Superior temporal gyrus (tissue), 1 donor: ENCODE results near the gene LYPLAL1.
A peak's percentile ranks its signal among the peaks of the same experiment; 100 is the strongest.

ENCODE experiments used
- DNase-seq: peaks from one replicate; pipeline ENCODE4 v3.0.0-alpha.2; 2016; ENCODE audit errors: extremely low spot score

The LYPLAL1 gene

DNA sequence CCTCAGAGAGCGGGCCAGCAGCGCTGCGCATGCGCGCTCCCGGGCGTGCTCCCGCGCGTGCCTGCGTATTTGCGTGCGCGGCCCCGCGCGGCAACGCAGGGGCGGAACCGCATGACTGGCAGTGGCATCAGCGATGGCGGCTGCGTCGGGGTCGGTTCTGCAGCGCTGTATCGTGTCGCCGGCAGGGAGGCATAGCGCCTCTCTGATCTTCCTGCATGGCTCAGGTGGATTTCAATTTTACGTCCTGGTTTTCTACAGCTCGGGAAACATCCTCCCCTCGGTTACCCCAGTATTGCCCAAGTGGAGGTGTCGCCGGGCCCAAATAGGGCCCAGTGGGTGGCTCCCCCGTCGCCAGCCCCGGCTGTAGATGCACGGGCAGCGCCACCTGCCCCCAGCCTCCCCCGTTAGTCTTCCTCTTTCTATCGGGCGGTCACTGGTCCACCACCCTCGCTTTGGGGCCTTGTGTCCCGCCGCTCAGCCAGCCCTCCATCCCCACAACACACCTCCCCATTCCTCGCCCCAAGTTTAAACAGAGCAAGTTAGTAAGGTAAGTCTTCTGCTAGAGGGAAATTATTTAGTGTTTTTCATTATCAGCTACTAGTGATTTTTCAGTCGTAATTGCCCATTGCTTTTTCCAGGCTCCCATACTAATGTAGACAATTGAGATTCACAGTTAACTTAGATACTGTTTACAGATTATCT is at the start of gene LYPLAL1:
Gene LYPLAL1, plus strand, starts transcription at position 121 of the 702 bp plus-strand sequence. Its CDS starts 13 bp downstream, at position 134.
- peak; percentile 90 for DNase-seq

DNA sequence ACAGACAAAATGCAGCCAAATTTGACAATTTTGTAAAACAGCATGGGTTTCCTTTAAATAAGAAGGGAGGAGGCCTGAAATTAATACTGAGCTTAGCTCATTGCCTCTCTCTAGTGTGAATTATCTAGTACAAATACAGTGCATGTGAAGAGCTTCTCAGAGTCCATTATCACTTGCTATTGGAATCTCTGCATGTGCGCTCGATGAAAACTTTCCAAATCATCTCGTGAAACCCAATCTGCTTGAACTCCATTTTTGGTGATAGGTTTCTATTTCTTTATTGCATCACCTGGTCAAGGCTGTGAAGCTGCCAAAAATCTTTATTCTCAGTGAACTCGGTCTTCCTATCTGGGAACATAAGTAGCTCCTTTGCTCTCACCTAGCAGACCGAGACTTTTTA is 49.5 kb upstream of the LYPLAL1 start:
- DNase-seq: no peak

DNA sequence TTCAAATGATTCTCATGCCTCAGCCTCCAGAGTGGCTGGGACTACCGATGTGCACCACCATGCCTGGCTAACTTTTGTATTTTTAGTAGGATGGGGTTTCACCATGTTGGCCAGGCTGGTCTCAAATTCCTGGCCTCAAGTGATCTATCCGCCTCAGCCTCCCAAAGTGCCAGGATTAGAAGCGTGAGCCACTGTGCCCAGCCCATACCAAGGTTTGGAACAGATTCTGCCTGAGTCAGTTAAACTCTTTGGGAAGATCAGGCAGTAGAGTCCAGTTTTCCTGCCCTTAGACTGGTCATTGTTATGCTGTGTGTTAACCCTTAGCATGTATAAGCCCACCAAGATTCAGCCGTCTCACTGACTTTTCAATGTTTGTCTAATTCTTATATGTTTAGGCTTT is 48.3 kb upstream of the LYPLAL1 start:
- DNase-seq: no peak

DNA sequence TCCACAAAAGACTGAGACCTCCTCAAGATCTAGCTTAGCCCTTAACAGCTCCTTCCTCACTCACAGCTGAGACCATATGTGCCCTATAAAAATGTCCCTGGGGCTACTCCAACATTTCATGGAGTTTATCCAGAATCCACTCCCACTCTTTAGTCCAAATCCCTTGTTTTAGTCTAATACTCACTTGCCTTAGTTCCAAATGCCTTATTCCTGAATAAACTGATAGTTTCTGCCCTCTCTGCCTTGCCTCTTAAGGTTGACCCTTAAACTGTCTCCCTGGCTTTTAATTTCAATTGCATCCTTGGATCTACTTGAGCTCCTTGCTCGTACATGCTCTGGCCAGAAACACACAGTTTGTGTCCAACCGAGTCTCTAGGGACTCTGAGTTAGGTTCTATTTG is 47.3 kb upstream of the LYPLAL1 start:
- peak; percentile 32 for DNase-seq

DNA sequence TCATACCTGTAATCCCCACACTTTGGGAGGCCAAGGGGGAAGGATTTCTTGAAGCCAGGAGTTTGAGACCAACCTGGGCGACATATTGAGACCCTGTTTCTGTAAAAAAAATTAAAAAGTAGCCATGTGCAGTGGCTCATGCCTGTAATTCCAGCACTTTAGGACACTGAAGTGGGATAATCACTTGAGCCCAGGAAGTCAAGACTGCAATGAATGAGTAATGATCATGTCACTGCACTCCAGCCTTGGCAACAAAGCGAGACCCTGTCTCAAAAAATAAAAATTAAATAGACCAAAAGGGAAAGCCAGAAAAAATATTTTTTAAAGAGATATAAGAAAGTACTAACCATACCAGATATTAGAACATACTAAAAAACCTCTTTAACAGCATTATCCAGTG is 44.7 kb upstream of the LYPLAL1 start:
- no peak for DNase-seq

DNA sequence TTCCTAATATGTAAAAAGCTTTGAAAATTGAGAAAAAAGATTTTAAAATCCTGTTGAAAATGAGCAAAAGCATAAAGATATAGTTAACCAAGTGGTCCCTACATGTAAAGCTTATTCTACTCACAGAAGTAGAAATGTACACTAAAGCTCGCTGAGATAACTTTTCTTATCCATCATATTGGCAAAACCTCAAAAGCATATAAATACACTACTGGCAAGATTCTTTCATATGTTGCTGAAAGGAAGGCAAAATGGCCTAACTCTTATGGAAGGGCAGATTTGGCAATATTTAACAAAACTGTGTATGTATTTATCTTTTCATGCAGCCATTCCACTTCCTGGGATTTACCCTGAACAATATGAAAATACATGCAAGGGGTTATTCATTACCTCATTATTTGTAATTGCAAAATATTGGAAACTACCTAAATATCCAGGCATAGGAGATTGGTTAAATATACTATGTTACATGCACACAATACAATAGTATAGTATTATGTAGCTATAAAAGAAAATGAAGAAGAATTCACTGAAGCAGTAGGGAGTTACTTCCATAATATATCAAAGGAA is 43.2 kb upstream of the LYPLAL1 start:
- DNase-seq: no peak

DNA sequence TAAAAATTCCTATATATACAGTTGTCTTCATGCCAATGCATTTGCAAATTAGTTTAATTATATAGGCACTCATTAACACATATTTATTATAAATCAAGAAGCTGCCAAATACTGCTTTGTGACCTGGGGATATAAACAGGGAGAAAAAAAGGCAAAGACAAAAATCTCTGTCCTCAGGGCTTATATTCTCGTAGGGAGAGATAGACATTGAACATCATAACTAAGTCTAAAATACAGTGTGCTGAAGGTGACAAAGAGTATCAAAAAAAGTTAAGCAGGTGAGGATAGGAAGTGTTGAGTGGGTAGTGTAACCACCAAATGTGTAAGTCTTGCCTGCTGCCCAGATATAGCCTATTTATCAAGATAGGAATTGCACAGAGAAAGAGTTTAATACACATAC is 40.7 kb upstream of the LYPLAL1 start:
- no peak for DNase-seq

DNA sequence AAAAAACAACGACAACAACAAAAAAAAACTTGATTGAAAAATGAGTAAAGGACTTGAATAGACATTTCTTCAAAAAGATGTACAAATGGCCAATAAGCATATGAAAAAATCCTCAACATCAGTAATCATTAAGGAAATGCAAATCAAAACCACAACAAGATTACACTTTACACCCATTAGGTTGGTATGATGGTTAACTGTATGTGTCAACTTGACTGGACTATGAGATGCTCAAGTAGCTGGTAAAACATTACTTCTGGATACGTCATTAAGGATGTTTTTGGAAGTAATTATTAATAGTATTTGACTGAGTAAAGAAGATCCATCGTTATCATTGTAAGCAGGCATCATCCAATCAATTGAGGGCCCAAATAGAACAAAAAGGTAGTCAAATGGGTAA is 34.9 kb upstream of the LYPLAL1 start:
- no peak for DNase-seq

DNA sequence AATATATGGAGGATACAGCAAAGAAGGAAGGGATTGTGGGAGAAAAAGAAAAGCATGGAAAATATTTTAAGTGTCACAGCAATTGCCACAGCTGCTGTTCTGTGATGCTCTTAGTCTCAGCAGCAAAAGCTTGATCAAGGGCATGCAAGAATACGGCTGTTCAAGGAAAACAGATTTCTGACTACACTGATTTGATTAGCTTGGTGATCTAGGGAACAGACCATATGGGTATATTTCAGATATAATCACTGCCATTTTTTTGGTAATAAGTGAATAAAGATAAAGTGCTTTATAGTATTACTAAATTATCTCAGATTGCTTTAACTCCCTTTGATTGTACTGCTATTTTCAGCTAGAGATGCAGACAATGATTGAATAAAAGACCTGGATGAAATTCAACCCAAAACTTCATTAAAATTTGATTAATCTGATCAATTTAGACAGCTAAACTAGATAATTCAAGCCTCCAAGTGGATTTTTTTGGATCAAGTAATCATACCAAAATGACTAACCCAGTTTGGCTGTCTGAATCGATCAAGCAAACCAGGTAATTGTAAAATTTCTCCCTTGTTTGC is 33.3 kb upstream of the LYPLAL1 start:
- no peak for DNase-seq

DNA sequence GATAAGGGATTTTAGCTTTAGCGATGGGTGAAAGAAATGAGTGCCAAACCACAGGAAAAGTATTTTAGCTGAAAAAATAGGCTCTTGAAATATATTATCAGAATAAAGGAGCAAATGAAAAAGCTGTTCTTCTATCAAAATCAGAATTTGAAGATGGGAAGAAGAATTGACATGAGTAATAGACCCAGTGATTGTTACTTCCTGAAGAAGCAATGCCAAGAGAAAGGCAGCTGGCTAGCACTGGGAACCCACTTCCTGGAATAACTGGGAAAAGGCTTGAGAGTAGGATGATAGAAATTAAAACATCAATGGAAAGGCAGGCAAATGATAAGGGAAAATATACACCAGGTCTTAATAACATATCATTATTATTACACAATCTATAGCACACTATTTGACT is 29.9 kb upstream of the LYPLAL1 start:
- DNase-seq: no peak

DNA sequence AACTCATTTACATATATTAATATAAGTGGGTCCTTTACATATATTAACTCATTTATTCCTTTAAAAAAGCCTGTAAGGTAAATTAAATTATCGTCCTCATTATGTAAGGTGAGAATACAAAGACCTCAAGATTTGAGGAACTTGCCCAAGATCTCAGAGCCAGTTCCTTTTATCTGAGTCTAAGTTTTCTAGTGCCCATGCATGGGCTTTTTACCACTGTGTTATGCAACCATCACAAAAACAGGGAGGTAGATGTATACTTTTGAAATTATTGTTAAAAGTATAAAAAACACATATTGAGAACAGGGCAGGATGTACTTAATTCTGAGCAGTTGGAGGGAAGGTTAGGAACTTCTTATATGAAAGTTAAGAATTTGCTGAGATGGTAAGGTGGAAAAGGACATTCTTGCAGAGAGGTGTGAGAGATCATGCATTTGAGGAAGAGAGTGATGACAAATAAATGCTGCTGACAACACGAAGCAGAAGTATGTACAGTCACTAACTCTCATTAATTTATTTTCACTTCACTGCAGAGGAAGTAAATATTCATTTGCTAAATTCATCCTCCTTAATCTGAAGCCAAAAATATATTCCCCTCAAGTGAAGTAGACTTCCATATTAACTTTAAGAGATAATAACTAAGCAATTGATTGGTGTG is 28.9 kb upstream of the LYPLAL1 start:
- DNase-seq: no peak

DNA sequence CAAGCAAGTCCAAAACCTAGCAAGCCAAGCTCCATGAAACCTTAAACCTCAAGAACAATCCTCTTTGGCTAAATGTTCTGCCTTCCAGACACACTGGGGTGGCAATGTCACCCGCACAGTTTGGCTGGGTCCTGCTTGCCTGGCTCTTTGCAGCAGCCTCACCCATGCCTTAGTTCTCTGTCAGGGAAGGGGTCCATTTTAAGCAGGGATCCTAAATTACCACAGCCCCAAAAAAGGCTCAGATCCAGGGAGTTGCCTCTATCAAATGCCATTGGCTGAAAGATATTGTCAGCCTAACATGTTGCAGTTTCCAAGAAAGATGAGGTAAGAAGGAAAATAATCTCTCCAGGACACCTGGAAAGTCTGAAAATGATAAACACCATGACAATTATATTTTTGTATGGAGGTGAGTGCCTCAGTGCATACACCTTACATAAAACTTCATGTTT is 26.1 kb upstream of the LYPLAL1 start:
- no peak for DNase-seq

DNA sequence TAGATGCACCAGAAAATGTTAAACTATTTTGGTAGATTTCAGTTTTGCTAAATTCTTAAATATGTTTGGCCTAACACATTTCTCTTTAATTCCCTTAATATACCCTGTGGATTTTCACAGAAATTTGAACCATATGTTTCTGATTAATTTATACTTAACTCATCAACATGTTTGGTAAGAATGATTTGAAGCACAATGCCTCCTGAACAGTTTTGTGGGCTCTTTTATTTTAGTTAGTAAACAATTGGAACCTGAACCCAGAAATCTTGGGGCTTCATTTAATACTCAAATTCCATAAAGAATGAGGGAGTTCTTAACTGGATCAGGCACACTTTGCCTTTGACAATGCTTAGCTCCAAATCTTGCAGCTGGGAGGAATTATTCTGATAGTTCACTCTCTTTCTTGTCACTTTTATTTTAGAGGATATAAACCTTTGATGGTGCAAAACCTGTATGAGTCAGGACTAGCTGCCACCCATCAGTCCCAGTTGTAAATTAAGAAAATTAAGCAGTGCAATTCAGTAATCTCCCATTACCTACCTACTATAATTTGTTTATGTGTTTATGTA is 24.6 kb upstream of the LYPLAL1 start:
- no peak for DNase-seq

DNA sequence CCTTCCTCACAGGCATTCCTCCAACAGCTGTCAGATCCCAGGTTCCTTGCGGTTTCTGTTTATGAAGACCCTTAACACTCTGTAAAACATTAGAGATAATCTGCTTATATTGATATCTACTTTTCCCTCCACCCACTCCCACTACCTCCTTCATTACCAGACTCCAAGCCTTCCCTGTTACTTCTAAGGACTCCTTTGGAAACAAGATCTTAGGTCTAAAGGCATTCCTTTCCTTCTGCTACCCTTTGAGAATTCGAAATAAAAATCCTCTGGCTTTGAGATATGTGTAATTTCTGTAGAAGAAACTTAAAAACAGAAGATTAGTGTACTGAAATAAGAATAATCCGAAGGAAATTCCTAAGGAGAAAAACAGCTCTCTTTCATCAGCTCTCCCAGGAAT is 23.7 kb upstream of the LYPLAL1 start:
- no peak for DNase-seq

DNA sequence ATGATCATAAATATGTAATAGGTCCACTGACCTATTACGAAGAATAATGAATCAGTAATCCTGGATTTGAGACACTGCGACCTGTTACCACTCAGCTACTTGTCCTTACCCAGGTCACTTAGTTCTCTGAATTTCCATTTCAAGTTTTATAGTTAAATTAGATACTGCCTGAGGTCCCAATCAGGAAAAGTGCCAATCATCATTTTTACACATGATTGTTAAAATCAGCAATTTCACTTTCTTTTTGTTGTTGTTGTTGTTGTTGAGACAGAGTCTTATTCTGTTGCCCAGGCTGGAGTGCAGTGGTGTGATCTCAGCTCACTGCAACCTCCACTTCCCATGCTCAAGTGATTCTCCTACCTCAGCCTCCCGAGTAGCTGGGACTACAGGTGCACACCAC is 22.8 kb upstream of the LYPLAL1 start:
- DNase-seq: no peak

DNA sequence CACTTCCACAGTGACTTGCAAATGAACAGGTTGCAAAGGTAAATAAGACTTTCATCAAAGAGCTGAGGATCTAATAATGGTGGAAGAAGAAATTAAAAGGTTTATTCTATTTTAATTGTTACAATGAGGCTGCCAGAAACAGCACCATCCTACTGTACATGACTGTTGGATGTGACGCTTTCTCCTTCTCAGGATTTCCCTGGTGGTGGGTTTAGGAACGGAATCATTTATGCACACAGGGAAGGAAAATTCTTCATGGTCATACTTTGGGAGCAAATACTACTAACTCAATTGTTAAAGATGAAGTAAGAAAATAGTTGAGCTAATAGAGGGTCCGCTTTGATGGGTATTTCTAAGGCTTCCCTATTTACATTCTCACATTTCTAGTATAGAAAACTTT is 22.2 kb upstream of the LYPLAL1 start:
- DNase-seq: no peak

DNA sequence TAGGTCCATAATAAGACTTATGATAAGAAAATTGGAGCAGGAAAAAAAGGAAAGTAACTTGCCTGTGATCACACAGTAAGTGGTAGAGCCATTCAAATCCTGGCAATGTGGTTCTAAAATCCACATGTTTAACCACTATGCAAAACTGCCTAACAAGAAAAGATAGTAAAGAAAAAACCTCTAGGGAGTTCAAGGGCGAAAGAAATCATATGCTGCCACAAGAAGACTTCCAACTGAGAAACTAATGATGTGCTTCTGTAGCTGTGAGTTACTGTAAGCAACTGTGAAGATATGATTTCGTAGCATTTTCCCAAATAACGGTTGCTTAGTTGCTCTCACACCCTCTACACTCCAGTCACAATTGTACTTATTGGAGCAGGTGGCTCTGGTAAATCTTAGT is 20.9 kb upstream of the LYPLAL1 start:
- DNase-seq: no peak

DNA sequence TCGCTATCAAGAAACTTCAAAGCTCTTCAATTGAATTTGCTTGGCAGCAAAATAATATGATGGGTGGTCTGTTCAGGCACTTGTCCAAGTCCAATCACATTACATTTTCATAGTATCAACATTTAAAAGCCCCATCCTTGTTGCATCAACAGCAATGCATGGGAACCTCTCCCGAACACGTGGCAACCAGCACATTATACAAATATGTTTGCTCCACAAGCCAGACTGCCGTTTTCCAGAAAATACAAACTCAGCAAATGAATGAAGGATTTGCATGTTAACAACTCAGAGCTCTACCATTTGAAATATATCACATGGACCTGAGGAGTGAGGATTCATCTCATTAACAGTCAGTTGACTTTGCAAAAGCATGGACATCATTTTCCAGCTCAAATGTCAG is 20.0 kb upstream of the LYPLAL1 start:
- DNase-seq: no peak

DNA sequence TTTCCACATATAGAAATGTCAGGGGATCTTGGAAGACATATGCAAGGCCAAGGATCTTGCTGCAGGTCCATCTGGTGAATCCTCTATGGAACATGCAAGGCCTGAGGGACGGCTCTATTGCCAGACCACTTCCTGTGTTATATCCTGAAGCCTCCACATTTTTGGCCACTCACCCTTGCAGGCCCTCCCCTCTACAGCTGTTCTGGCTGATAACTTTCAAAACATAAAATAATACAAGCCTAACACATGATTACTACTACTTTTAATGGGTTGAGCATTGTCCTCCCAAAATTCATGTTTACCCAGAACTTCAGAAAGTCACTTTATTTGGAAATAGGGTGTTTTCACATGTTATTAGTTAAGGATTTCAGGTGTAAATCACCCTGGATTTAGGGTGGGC is 18.5 kb upstream of the LYPLAL1 start:
- DNase-seq: no peak

DNA sequence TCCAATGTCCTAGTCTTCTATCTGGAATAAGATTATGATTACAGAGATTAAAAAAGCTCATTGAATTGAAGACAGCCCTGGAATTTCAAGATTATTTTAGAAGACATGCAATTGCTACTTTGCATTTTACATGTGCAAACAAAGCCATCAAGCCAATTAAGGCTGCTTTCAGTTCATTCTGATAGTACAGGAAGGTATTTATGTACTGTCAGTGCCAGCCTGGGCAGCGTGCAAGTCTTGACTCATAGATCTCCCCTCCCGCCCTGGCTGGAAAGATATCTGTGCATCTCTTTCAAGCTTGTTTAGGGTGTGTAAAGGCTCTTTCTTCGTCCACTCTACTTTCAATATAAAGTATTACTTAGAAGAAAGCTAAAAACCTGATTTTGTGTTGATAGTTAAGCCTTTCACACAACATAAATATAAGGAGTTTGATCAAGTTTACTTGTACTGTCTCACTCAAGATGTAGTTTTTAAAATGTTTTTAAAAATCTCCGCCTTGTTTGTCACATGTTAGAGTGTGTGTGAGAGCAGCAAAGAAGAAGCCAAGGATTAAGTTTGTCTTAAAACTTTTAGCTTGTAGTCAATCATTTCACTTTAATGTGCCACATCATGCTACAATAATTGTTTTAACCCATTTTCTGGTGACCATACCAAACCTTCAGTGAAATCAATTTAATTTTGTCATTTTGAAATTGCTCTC is 13.6 kb upstream of the LYPLAL1 start:
- DNase-seq: no peak

DNA sequence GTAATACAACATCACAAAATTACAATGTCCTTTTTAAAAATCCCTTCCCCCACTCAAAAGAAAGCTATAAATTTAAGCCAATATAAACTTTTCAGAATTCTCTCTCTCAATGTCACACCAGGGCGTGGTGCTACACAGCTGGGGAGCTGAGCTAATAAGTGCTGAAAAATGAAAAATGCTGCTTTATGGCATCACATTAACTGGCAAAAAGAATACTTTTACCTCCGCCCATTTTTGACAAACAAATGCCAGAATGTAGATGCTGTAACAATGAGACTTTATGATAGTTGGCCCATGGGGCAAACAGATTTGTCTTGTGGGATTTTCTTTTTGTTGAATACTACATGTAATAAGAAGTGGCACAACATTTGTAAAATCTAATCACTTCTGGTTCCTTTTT is 12.7 kb upstream of the LYPLAL1 start:
- no peak for DNase-seq

DNA sequence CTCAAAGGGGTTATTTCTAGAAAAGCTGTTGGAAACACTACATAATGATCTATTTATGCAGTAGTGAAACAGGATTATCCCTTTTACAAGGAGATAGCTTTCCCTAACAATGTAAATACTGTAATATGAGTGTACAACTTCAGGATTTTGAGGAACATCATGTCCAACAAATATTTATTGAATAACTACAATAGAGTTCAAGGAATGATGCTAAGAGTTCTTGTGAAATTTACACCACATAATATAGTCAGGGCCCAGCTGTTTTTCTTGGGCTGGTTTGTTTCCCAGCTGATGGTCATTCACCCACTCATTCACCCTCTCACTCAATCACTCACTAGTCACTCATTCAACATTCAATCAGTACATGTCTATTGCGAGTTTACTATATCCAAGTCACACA is 12.3 kb upstream of the LYPLAL1 start:
- no peak for DNase-seq
